OCI-LY1 (cell line): ENCODE data around the gene ERP44.

Source experiments
- H2AFZ ChIP-seq: fragments of 200-600 bp; sonication (generic), shearing (Covaris generic); 2 replicates; pipeline ENCODE4 v1.6.0; 2014; ENCODE audit warnings: antibody characterized with exemption, mild to moderate bottlenecking, low read length
- H3F3A ChIP-seq: fragments of 200-600 bp; sonication (generic), shearing (Covaris generic); 2 replicates; pipeline ENCODE4 v1.6.0; 2014; ENCODE audit warnings: mild to moderate bottlenecking, antibody characterized with exemption, low read length, moderate library complexity; ENCODE audit not compliant: insufficient read depth
- H3K27ac ChIP-seq: fragments of 200-600 bp; sonication (generic); 2 replicates; pipeline ENCODE4 v1.5.1; 2014; ENCODE audit warnings: low read length, mixed run types, mild to moderate bottlenecking, low read depth; ENCODE audit not compliant: poor library complexity, severe bottlenecking
- H3K27me3 ChIP-seq: fragments of 200-600 bp; sonication (generic); 2 replicates; pipeline ENCODE4 v1.6.0; 2014; ENCODE audit warnings: antibody characterized with exemption, mild to moderate bottlenecking, low read length, moderate library complexity; ENCODE audit not compliant: insufficient read depth
- H3K36me3 ChIP-seq: fragments of 200-600 bp; sonication (generic); 2 replicates; pipeline ENCODE4 v1.6.1; 2014; ENCODE audit warnings: mild to moderate bottlenecking, antibody characterized with exemption, low read length, moderate library complexity, mixed read lengths; ENCODE audit not compliant: insufficient read depth
- H3K4me1 ChIP-seq: fragments of 200-600 bp; sonication (generic); 2 replicates; pipeline ENCODE4 v1.5.1; 2014; ENCODE audit warnings: mild to moderate bottlenecking, low read length, moderate library complexity; ENCODE audit not compliant: insufficient read depth, severe bottlenecking
- H3K4me2 ChIP-seq: fragments of 200-600 bp; sonication (generic), shearing (Covaris generic); 2 replicates; pipeline ENCODE4 v1.6.1; 2014; ENCODE audit warnings: low read length
- H3K4me3 ChIP-seq: fragments of 200-600 bp; sonication (generic); 2 replicates; pipeline ENCODE4 v1.5.1; 2014; ENCODE audit warnings: low read length, low read depth, mild to moderate bottlenecking, mixed read lengths; ENCODE audit not compliant: poor library complexity, severe bottlenecking
- H3K79me2 ChIP-seq: fragments of 200-600 bp; shearing (Covaris generic); 2 replicates; pipeline ENCODE4 v1.6.1; 2016; ENCODE audit warnings: mixed run types, low read length, mixed read lengths; ENCODE audit not compliant: insufficient read depth
- H3K9ac ChIP-seq: fragments of 200-600 bp; sonication (generic), shearing (Covaris generic); 2 replicates; pipeline ENCODE4 v1.6.1; 2014; ENCODE audit warnings: mild to moderate bottlenecking, low read length, mixed read lengths
- H3K9me2 ChIP-seq: fragments of 200-600 bp; sonication (generic), shearing (Covaris generic); 2 replicates; pipeline ENCODE4 v1.6.1; 2014; ENCODE audit warnings: low read depth, mild to moderate bottlenecking, low read length, mixed read lengths
- H3K9me3 ChIP-seq: fragments of 200-600 bp; shearing (Covaris generic); 2 replicates; pipeline ENCODE4 v1.6.1; 2014; ENCODE audit warnings: low read length, mixed read lengths
- H4K20me1 ChIP-seq: fragments of 200-600 bp; sonication (generic), shearing (Covaris generic); 2 replicates; pipeline ENCODE4 v1.6.0; 2016; ENCODE audit warnings: mild to moderate bottlenecking, low read length; ENCODE audit not compliant: insufficient read depth
- EZH2 ChIP-seq: fragments of 200-600 bp; sonication (generic), shearing (Covaris generic); IDR thresholded peaks from 2 replicates; pipeline ENCODE4 v1.8.0; 2017; ENCODE audit warnings: borderline replicate concordance, mixed run types, mild to moderate bottlenecking, antibody characterized with exemption, low read length, moderate library complexity, mixed read lengths
- TF ChIP-seq, protein P1 (sequence below): fragments of 200-600 bp; sonication (generic), shearing (Covaris generic); IDR thresholded peaks from 2 replicates; pipeline ENCODE4 v1.5.1; 2017; ENCODE audit warnings: mild to moderate bottlenecking, antibody characterized with exemption, low read length, moderate library complexity, mixed read lengths

ERP44 gene

DNA sequence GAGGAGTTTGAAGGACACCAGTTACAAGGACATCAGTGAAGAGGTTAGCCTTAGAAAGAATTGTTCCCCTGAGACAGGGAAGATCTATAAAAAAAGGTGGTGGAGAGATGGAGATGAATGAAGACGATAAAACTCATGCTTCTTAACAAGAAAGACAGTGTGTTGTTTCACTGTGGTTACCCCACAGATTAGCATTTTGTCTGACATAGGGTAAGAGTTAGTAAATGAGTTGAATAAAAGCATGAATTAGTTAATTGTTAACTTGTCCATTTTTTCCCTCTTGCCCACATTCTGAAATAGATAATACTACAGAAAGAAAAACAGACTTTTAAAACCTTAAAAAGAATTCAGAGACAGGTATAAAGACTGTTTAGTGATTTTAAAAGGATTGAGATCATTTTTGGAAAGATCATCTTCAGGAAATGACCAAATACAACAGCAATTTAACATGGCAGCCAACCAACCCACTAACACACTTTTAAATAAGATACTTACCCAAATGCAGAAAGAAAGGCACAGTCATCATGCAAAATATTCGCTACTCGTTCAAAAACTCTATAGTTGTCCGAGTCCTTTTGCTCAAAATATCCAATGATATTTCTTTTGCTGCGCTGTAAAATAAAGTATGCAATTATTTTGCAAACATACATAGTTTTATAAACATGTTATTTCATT lies 78.5 kb downstream of the ERP44 start:
- Histone ChIP-seq H3K9me2 (no peaks in the 10 kb centered on the region), H3K27me3 (no peaks in the 10 kb centered on the region), H2AFZ (no peak overlapping the region), H3K79me2 (no peaks in the 10 kb centered on the region), H3K4me1 (peaks cover 10% of the 10 kb centered on the region), H3K4me3 (no peak overlapping the region), H3K9ac (no peak overlapping the region), H4K20me1 (no peaks in the 10 kb centered on the region), H3F3A (no peaks in the 10 kb centered on the region), H3K36me3 (peaks cover 42% of the 10 kb centered on the region; the same call in 1 of the 2 replicates), H3K27ac (no peak overlapping the region), H3K4me2 (no peak overlapping the region), H3K9me3 (no peaks in the 10 kb centered on the region)
- TF ChIP-seq EZH2 = no peak
- TF ChIP-seq, protein P1, sequence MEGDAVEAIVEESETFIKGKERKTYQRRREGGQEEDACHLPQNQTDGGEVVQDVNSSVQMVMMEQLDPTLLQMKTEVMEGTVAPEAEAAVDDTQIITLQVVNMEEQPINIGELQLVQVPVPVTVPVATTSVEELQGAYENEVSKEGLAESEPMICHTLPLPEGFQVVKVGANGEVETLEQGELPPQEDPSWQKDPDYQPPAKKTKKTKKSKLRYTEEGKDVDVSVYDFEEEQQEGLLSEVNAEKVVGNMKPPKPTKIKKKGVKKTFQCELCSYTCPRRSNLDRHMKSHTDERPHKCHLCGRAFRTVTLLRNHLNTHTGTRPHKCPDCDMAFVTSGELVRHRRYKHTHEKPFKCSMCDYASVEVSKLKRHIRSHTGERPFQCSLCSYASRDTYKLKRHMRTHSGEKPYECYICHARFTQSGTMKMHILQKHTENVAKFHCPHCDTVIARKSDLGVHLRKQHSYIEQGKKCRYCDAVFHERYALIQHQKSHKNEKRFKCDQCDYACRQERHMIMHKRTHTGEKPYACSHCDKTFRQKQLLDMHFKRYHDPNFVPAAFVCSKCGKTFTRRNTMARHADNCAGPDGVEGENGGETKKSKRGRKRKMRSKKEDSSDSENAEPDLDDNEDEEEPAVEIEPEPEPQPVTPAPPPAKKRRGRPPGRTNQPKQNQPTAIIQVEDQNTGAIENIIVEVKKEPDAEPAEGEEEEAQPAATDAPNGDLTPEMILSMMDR = no peak

DNA sequence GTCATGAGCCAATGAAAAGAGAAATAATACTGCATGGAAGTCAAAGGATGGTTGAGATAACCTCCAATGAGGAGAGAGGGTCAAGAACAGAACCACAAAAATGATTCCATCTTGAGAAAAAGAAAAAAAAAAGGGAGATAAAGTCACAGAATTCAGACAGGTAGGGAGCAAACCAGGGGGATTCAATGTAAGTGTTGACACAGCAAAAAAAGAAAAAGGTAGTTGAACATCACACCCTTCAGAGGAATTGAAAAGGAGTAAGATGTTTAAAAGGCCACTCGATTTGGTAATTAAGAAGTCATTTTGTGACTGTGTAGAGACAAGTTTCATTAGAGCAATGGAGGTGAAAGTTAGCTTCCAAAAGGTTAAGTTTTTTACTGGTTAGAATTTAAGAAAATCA lies 79.3 kb downstream of the ERP44 start:
- Histone ChIP-seq H3F3A (no peaks in the 10 kb centered on the region), H3K4me2 (no peak overlapping the region), H3K4me1 (peaks cover 10% of the 10 kb centered on the region), H3K9me2 (no peaks in the 10 kb centered on the region), H3K79me2 (no peaks in the 10 kb centered on the region), H3K36me3 (peaks cover 50% of the 10 kb centered on the region; the same call in 1 of the 2 replicates), H3K27me3 (no peaks in the 10 kb centered on the region), H3K4me3 (no peak overlapping the region), H2AFZ (no peak overlapping the region), H3K9ac (no peak overlapping the region), H4K20me1 (no peaks in the 10 kb centered on the region), H3K27ac (no peak overlapping the region), H3K9me3 (no peaks in the 10 kb centered on the region)
- TF ChIP-seq, protein P1 = no peak
- TF ChIP-seq EZH2 = no peak

DNA sequence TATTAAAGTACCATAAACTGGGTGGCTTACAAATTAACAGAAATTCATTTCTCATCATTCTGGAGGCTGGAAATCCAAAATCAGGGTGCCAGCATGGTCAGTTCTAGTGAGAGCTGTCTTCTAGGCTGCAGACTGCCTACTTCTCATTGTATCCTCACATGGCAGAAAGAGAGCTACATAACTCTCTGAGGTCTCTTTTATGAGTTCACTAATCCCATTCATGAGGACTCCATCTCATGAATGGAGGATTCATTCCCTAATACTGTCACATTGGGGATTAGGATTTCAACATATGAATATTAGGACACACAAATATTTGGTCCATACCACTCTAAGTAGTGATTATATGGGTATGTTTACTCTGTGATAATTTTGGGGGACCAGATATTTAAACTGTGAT lies 84.0 kb downstream of the ERP44 start:
- Histone ChIP-seq H3K27me3 (no peaks in the 10 kb centered on the region), H3F3A (no peaks in the 10 kb centered on the region), H3K79me2 (no peaks in the 10 kb centered on the region), H3K9me2 (no peaks in the 10 kb centered on the region), H3K9me3 (no peaks in the 10 kb centered on the region), H2AFZ (no peak overlapping the region), H3K36me3 (peaks cover 41% of the 10 kb centered on the region; the same call in 1 of the 2 replicates), H3K4me2 (no peak overlapping the region), H3K4me3 (no peak overlapping the region), H4K20me1 (no peaks in the 10 kb centered on the region), H3K9ac (no peak overlapping the region), H3K4me1 (peaks cover 10% of the 10 kb centered on the region), H3K27ac (no peak overlapping the region)
- TF ChIP-seq, protein P1 = no peak
- TF ChIP-seq EZH2 = no peak
